ENCODE results near the gene TLE2. TPM values are rescaled to one million over a fixed set of nuclear protein-coding genes. Genes with fewer than 3 reads are reported as not detected.

The TLE2 gene
- total RNA-seq, result 1 to 10 TPM; 2.5 to 3.5 TPM

DNA sequence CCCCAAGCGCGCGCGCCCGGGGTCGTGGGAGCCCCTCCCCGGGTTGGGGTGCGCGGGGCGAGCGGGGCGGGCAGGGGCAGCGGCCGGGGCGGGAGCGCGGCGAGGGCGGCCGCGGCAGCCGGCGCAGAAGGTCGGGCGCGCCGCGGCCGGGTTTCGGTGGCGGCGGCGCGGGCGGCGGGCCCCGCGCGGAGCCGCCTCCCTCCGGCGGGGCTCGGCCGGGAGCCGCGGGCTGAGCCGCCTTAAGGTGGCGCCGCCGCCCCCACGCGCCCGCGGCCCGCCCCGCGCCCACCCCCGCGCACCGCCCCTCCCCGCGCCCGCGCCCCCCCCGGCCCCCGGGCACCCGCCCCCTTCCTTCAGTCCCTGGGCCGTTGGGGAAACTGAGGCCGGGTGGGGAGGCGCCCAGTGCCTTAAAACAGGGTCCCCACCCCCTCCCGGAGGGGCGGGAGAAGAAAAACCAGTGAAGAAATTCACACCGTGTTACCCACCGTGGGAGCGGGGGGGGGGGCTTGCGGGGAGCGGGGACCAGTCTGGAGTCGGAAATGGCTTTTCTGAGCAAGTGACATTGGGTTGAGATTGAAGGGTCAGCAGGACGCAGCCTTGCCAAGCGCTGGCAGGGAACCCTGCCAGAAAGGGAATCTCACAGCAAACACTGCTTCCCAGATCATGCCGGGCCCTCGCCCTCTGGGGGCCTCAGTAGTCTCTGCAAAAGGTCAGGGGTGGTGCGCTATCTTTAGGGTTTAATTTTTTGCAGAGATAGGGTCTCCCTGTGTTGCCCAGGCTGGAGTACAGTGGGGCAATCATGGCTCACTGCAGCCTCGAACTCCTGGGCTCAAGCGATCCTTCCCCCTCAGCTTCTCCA, at the start of gene TLE2:
TLE2 (minus strand) TSS at position 216 of the 859 bp plus-strand sequence. CDS start 376 bp downstream, outside the sequence.
- Mint-ChIP-seq H3K9me3 (no peaks in the 10 kb centered on the region), H3K27ac (no peak within 1 kb of the TSS), H3K4me3 (peak within 1 kb of the TSS; percentile 56), H3K36me3 (ENCODE audit: low read depth) (no peaks in the 10 kb centered on the region), H3K27me3 (peaks cover 6% of the 10 kb centered on the region), H3K4me1 (peaks cover 6% of the 10 kb centered on the region)
- ATAC-seq (replicated peaks), result no peak

DNA sequence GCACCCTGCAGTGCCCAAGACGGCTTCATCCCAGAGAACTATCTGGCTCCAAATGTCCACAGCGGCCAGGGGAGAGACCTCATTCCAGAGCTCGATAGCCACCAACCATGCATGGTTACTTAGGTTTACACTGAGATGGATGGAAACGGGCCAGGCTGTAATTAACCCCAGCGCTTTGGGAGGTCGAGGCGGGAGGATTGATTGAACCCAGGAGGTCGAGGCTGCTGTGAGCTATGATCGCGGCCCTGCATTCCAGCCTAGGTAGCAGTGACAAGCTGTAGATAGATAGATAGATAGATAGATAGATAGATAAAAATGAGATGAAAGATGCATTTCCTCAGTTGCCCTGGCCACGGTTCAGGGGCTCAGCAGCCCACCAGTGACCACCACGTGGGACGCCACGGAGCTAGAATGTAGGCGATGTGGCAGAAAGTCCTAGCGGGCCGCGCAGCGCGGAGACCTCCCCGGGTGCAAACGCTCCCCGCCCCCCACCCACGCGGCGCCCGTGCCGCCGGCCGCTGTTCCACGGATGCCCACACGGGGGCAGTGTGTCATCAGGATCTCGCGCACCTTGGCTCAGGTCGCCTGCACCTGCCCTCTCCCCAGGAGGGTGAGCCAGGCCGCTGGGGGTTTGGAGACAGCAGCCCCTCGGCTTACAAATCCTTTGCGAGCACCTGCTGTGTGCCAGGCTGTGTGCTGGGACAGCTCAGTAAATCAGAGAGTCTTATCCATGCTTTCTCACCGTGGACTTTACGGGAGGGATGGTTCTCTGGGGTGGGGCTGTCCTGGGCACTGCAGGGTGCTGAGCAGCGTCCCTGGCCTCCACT, 46.7 kb upstream of the TLE2 start:
- peak overlapping the region; percentile 27 for H3K4me3 Mint-ChIP-seq
- no peaks in the 10 kb centered on the region for H3K9me3 Mint-ChIP-seq
- ATAC-seq (replicated peaks), result peak; percentile 81
- H3K36me3 Mint-ChIP-seq (ENCODE audit: low read depth), result no peaks in the 10 kb centered on the region
- H3K27me3 Mint-ChIP-seq, result no peaks in the 10 kb centered on the region
- H3K4me1 Mint-ChIP-seq, result no peaks in the 10 kb centered on the region
- no peak overlapping the region for H3K27ac Mint-ChIP-seq

DNA sequence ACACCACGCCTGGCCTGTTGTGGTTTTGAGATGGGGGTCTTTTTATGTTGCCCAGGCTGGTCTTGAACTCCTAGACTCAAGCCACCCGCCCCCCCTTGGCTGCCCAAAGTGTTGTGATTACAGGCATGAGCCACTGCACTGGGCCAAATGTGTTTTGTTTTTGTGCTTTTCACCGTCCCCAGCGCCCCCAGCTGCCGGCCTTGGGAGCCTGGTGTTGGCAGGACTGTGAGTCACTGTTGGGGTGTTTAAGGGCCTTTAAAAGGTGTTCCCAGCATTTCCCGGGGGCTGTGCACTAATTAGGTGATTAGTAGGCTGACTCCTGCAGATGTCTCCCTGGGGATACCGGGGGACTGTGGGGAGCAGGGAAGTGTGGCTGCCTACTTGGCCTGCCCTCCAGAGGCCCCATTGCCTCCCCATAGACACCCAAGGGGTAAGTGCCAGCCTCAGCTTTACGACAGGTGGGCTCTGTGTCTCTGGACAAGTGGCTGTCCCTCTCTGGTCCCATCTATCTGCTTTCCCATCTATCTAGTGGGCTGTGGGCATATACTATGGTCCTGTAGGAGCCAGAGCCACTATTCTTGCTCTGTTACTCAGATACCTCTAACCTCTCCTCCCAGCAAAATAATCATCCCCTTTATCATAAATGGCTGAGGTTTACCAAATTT, 45.0 kb upstream of the TLE2 start:
- no peak overlapping the region for H3K27ac Mint-ChIP-seq
- H3K4me1 Mint-ChIP-seq, result no peaks in the 10 kb centered on the region
- no peak for ATAC-seq (replicated peaks)
- H3K36me3 Mint-ChIP-seq (ENCODE audit: low read depth), result no peaks in the 10 kb centered on the region
- H3K27me3 Mint-ChIP-seq, result no peaks in the 10 kb centered on the region
- H3K9me3 Mint-ChIP-seq, result no peaks in the 10 kb centered on the region
- H3K4me3 Mint-ChIP-seq, result no peak overlapping the region

DNA sequence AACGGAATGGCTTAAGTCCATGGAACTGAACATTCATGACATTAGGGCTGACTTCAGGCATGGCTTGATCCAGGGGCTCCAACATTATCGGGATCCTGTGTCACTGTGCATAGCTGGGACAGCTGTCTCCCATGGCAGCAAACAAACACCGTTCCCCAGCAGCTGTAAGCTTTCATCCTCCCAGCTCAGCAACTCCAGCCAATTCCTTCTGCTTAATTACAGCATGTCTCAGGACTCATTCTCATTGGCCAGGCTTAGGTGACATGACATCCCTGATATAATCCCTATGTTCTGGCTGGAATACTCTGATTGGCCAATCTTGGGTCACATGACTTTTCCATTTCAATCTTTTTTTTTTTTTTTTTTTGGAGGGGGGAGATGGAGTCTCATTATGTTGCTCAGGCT, 44.1 kb upstream of the TLE2 start:
- no peak for ATAC-seq (replicated peaks)
- Mint-ChIP-seq H3K27ac (no peak overlapping the region), H3K27me3 (no peaks in the 10 kb centered on the region), H3K9me3 (no peaks in the 10 kb centered on the region), H3K4me1 (no peaks in the 10 kb centered on the region), H3K4me3 (no peak overlapping the region), H3K36me3 (ENCODE audit: low read depth) (no peaks in the 10 kb centered on the region)

DNA sequence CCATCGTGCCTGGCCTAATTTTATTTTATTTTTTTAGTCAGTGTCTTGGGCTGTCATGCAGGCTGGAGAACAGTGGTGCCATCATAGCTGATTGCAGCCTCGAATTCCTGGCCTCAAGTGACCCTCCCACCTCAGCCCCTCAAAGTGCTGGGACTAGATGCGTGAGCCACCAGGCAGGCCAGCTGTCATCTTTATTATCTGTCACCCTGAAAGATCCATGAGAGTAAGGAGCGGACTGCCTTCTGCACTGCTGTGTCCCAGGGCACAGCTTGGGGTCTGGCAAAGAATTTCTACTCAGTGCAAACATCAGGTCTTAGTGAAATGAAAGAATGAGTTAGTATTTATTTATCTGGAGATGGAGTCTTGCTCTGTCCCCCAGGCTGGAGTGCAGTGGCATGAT, 42.7 kb upstream of the TLE2 start:
- H3K4me3 Mint-ChIP-seq, result no peak overlapping the region
- no peak for ATAC-seq (replicated peaks)
- no peaks in the 10 kb centered on the region for H3K4me1 Mint-ChIP-seq
- H3K27me3 Mint-ChIP-seq, result no peaks in the 10 kb centered on the region
- H3K36me3 Mint-ChIP-seq (ENCODE audit: low read depth), result no peaks in the 10 kb centered on the region
- H3K9me3 Mint-ChIP-seq, result no peaks in the 10 kb centered on the region
- H3K27ac Mint-ChIP-seq, result no peak overlapping the region

DNA sequence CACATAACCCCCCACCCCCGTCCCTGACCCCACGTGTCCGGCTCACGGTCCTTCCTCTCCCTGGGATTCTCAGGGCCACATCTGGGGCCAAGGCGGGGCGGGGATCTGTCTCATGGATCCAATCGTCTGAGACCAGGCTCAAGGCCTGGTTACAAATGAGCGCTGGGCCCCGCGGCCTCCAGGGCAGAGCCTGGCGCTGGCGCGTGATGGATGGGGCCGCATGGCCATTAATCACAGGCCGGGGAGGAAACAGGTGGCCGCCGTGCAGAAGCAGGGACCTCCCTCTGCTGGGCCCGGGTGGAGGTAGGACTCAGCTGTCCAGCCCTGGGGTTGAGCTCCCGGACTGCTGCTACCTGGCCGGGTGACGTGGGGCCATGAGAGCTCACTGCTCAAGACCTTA, 39.0 kb upstream of the TLE2 start:
- ATAC-seq (replicated peaks), result no peak
- Mint-ChIP-seq H3K4me3 (no peak overlapping the region), H3K36me3 (ENCODE audit: low read depth) (no peaks in the 10 kb centered on the region), H3K27ac (peak overlapping the region; percentile 58), H3K4me1 (peaks cover 4% of the 10 kb centered on the region), H3K9me3 (no peaks in the 10 kb centered on the region), H3K27me3 (no peaks in the 10 kb centered on the region)

DNA sequence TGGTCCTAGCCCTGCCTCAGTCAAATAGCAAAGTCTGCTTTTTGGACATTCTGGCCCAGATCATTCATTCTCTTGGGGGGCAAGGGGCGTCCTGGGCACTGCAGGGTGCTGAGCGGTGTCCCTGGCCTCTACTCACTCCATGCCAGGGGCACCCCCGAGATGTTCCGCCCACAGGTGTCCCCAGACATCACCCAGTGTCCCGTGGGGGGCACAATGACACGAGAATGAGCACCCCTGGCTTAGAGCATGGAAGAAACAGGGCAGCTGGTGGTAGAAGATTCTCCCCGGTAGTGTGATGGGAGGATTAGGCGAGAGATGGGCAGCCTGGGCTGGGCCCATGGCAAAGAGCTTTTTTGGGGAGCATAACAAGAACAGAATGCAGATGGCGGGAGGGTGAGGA, 38.5 kb upstream of the TLE2 start:
- H3K27me3 Mint-ChIP-seq, result no peaks in the 10 kb centered on the region
- peaks cover 5% of the 10 kb centered on the region for H3K36me3 Mint-ChIP-seq (ENCODE audit: low read depth)
- H3K4me1 Mint-ChIP-seq, result peaks cover 6% of the 10 kb centered on the region
- no peaks in the 10 kb centered on the region for H3K9me3 Mint-ChIP-seq
- no peak overlapping the region for H3K4me3 Mint-ChIP-seq
- peak overlapping the region; percentile 58 for H3K27ac Mint-ChIP-seq
- ATAC-seq (replicated peaks), result no peak

DNA sequence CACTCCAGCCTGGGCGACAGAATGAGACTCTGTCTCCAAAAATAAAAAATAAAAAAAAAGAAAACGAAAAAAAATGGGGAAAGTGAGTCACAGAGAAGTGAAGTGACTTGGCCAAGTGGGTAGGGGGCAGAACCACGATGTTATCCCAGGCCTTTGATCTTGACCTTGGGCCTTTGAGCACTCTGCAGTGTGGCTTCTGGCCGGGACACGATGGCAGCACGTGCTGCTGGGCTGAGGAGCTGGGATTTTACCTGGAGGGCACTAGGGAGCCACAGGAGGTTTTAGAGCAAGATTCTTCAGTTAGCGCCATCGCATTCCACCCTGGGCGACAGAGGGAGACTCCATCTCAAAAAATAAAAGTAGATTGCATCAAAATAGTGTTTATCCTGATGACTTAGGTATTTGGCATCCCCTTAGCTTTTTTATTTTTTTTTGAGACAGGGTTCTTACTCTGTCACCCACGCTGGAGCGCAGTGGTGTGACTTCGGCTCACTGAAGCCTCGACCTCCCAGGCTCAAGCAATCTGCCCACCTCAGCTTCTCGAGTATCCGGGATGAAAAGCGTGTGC, 37.5 kb upstream of the TLE2 start:
- H3K4me1 Mint-ChIP-seq, result peaks cover 6% of the 10 kb centered on the region
- H3K4me3 Mint-ChIP-seq, result no peak overlapping the region
- H3K27ac Mint-ChIP-seq, result no peak overlapping the region
- H3K9me3 Mint-ChIP-seq, result no peaks in the 10 kb centered on the region
- H3K36me3 Mint-ChIP-seq (ENCODE audit: low read depth), result peaks cover 7% of the 10 kb centered on the region
- no peaks in the 10 kb centered on the region for H3K27me3 Mint-ChIP-seq
- no peak for ATAC-seq (replicated peaks)

DNA sequence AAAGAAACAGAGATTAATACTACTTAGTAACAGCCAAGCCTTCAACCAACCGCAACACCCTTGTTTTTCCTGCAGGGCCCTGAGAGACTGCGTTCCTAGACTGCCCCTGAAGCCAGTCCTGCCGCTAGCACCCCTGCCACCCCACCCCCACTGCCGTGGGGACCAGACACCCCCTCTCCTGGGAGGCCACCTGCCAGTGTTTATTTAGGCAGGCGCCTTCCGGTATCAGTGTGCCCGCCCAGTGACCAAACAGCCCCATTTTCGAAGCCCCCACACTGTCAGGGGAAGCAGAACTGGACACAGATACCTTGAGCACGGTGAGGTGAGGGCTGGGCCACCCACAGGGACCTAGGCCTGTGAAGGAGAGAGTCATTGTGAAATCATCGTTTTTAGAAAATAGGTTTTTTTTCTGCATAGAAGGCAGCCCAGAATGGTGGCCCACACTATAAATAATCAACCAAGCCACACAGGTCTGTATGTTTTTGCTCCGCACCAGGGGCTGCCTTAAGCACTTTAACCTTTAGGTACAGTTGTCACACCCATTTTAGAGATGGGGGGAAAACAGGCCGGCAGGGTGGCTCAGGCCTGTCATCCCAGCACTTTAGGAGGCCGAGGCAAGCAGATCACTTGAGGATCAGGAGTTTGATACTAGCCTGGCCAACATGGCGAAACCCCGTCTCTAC, 36.7 kb upstream of the TLE2 start:
- ATAC-seq (replicated peaks), result no peak
- Mint-ChIP-seq H3K27ac (peak overlapping the region; percentile 22), H3K9me3 (no peaks in the 10 kb centered on the region)

DNA sequence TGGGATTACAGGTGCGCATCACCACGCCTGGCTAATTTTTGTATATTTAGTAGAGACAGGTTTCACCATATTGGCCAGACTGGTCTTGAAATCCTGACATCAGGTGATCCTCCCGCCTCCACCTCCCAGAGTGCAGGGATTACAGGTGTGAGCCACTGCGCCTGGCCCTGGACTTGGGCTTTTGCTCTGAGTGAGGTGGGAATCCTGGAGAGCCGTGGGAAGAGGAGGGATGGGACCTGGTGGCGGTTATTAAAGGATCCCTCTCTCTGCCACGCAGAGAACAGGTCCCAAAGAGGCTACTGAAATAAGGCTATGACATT, 34.9 kb upstream of the TLE2 start:
- peak overlapping the region; percentile 95 for H3K27ac Mint-ChIP-seq
- H3K27me3 Mint-ChIP-seq, result no peaks in the 10 kb centered on the region
- peaks cover 6% of the 10 kb centered on the region for H3K4me1 Mint-ChIP-seq
- peak overlapping the region; percentile 90 for H3K4me3 Mint-ChIP-seq
- peaks cover 30% of the 10 kb centered on the region for H3K36me3 Mint-ChIP-seq (ENCODE audit: low read depth)
- H3K9me3 Mint-ChIP-seq, result no peaks in the 10 kb centered on the region
- ATAC-seq (replicated peaks), result no peak

More for the DNA sequence above, 36.7 kb upstream of the TLE2 start:
- H3K27me3 Mint-ChIP-seq, result no peaks in the 10 kb centered on the region
- H3K4me1 Mint-ChIP-seq, result peaks cover 6% of the 10 kb centered on the region
- no peak overlapping the region for H3K4me3 Mint-ChIP-seq
- peaks cover 12% of the 10 kb centered on the region for H3K36me3 Mint-ChIP-seq (ENCODE audit: low read depth)

DNA sequence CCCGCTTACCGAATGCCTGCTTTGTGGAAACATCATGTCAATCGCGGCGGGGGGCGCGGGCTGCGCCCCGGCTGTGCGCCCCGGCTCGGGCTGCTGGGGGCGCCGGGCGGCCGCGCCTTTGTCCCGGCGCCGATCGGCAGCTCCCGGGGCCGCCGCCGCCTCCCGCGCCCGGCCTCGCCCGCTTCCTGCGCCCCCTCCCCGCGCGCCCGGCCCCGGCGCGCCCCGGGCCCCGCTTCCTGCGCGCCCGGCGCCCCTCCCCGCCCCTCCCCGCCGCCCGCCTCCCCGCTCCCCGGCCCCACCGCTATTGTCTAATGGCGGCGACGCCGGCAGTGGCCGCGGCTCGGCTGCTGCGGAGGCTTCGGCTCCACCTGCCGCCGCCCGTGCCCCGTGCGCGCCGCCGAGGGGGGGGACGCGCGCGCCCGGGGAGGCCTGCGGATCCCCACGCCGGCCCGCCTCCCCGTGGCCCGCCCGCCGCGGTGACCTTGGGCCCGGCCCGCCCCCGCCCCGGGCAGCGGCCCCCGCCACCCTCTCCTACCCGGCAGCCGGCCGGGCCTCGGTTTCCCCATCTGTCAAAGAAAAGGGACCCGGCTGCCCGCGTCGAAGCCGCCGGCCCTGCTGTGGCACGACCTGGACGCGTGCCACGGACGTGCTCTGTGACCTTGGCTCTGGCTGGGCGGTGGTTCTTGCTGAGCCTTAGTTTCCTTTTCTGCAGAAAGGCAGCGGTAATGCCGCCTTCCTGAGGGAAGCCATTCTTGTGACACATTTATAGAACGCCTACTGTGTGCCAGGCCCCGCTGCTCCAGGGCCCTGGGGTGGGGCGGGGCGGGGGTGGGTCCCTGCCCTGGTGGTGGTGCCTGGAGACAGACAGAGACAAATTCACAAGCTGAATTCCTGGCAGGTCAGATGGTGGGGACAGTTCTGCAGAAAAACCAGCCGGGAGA, 33.4 kb upstream of the TLE2 start, which contains the start of gene TLE5:
TLE5 (minus strand) TSS at position 331 of the 941 bp plus-strand sequence; CDS start at position 36, 295 bp downstream.
- Mint-ChIP-seq H3K4me1 (peaks cover 12% of the 10 kb centered on the region), H3K27ac (peak within 1 kb of the TSS; percentile 95), H3K36me3 (ENCODE audit: low read depth) (peaks cover 45% of the 10 kb centered on the region), H3K4me3 (peak within 1 kb of the TSS; percentile 90), H3K27me3 (no peaks in the 10 kb centered on the region), H3K9me3 (no peaks in the 10 kb centered on the region)
- peak; percentile 85 for ATAC-seq (replicated peaks)

DNA sequence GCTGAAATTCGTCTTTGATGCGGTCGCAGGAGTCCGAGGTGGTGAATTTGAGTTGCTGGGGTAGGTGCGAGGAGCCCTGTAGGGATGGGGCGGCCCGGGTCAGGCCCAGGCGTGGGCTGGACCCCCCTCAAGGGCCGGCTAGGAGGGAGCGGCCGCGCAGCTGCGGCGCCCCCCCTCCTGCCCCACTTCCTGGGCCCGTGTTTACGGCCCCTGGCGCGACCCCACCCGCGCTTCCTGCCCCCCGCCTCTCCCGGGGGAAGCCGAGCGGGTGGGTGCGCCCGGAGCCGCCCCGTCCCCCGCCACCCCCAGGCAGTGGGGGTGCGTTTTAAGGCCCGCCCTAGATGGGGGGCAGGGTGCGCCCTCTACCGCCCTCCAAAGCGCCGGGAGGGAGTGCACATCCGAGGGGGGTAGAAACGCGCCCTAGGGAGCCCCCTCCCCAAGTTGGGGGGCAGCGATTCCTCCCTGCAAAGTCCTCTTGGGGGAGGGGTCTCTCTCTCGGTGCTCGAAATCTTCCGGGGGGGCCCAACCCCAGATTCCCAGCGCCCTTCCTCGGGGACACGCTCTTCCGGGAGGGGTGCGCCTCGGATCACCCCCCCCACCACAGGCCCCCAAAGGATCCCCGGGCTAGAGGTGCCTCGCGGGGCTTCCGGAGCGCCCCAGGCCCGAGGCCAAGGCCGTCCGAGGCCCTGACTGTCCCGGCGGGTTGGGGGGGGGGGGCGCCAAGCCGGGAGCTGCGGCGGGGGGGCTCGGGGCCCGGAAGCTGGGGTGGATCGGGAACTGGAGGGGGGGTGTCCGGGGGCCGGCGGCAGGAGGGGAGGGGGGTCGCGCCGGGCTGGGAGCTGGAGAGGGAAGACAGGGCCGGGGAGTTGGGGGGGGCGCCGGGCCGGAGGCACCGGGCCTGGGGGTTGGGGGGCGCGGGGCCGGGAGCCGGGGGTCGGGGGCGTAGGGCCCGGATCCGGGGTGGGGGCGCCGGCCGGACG, 32.4 kb upstream of the TLE2 start:
- no peaks in the 10 kb centered on the region for H3K9me3 Mint-ChIP-seq
- no peaks in the 10 kb centered on the region for H3K27me3 Mint-ChIP-seq
- H3K4me1 Mint-ChIP-seq, result peaks cover 17% of the 10 kb centered on the region
- peak; percentile 27 for ATAC-seq (replicated peaks)
- H3K27ac Mint-ChIP-seq, result peak overlapping the region; percentile 90
- H3K4me3 Mint-ChIP-seq, result peak overlapping the region; percentile 89
- peaks cover 53% of the 10 kb centered on the region for H3K36me3 Mint-ChIP-seq (ENCODE audit: low read depth)
